Keratinocyte (primary cell): ENCODE data around the gene ERH.
"Not testable (repeated sequence)": the region's sequence is repeated elsewhere in the genome, so short reads cannot be mapped to it uniquely, and the experiment has no call there.

Experiments
- EZH2 ChIP-seq: IDR thresholded peaks from one replicate; pipeline ENCODE4 v1.6.1; 2012; ENCODE audit warnings: inconsistent platforms, mild to moderate bottlenecking, low read length, moderate library complexity
- TF ChIP-seq, protein P1 (sequence below), 3 experiments: IDR thresholded peaks in 1 of 3; conservative IDR thresholded peaks in 1 of 3; optimal IDR thresholded peaks in 1 of 3; 2 replicates in 2 of 3; 3 replicates in 1 of 3; pipeline versions ENCODE3 to v1.5.1; 2011; ENCODE audit warnings: low read length in 3 of 3, mild to moderate bottlenecking in 3 of 3, moderate library complexity in 2 of 3, control low read depth in 1 of 3, inconsistent platforms in 1 of 3; ENCODE audit not compliant: insufficient read depth in 2 of 3; ENCODE audit errors: extremely low read depth in 1 of 3

DNA sequence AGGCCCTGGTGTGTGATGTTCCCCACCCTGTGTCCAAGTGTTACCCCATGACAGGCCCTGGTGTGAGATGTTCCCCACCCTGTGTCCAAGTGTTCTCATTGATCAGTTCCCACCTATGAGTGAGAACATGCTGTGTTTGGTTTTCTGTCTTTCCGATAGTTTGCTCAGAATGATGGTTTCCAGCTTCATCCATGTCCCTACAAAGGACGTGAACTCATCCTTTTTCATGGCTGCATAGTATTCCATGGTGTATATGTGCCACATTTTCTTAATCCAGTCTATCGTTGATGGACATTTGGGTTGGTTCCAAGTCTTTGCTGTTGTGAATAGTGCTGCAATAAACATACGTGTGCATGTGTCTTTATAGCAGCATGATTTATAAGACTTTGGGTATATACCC, 18.0 kb upstream of the ERH start:
- TF ChIP-seq, protein P1, sequence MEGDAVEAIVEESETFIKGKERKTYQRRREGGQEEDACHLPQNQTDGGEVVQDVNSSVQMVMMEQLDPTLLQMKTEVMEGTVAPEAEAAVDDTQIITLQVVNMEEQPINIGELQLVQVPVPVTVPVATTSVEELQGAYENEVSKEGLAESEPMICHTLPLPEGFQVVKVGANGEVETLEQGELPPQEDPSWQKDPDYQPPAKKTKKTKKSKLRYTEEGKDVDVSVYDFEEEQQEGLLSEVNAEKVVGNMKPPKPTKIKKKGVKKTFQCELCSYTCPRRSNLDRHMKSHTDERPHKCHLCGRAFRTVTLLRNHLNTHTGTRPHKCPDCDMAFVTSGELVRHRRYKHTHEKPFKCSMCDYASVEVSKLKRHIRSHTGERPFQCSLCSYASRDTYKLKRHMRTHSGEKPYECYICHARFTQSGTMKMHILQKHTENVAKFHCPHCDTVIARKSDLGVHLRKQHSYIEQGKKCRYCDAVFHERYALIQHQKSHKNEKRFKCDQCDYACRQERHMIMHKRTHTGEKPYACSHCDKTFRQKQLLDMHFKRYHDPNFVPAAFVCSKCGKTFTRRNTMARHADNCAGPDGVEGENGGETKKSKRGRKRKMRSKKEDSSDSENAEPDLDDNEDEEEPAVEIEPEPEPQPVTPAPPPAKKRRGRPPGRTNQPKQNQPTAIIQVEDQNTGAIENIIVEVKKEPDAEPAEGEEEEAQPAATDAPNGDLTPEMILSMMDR (optimal IDR thresholded peaks at IDR 0.05 in 1 of 3, IDR thresholded peaks at IDR 0.05 in 1 of 3, conservative IDR thresholded peaks at IDR 0.05 in 1 of 3; ENCODE audit: extremely low read depth in 1 of 3, insufficient read depth in 2 of 3, low read length in 3 of 3), result not testable (repeated sequence)
- not testable (repeated sequence) for TF ChIP-seq EZH2
